SU-DHL-6 (cell line): ENCODE measurements around the gene SCCPDH.

Source experiments
- H2AFZ ChIP-seq: fragments of 200-600 bp; sonication (generic); 2 replicates; pipeline ENCODE4 v1.6.1; 2014; ENCODE audit warnings: low read depth, mild to moderate bottlenecking, moderate library complexity, mixed read lengths, antibody characterized with exemption, low read length; ENCODE audit not compliant: severe bottlenecking
- H3F3A ChIP-seq: fragments of 200-600 bp; shearing (Covaris generic); 2 replicates; pipeline ENCODE4 v1.6.0; 2016; ENCODE audit warnings: antibody characterized with exemption, mild to moderate bottlenecking; ENCODE audit not compliant: insufficient read depth
- H3K27ac ChIP-seq: fragments of 200-600 bp; sonication (generic); 2 replicates; pipeline ENCODE4 v1.5.1; 2016; ENCODE audit warnings: low read depth, mild to moderate bottlenecking, low read length, moderate library complexity, mixed read lengths
- H3K27me3 ChIP-seq: fragments of 200-600 bp; sonication (generic), shearing (Covaris generic); 2 replicates; pipeline ENCODE4 v1.6.0; 2014; ENCODE audit warnings: mild to moderate bottlenecking, low read length
- H3K36me3 ChIP-seq: fragments of 200-600 bp; sonication (generic); 2 replicates; pipeline ENCODE4 v1.6.1; 2014; ENCODE audit warnings: mild to moderate bottlenecking, low read length, mixed read lengths
- H3K4me2 ChIP-seq: fragments of 300-600, 200-600 bp; shearing (Covaris generic), sonication (generic); 2 replicates; pipeline ENCODE4 v1.6.0; 2014; ENCODE audit warnings: low read length, low read depth, mild to moderate bottlenecking; ENCODE audit not compliant: poor library complexity, severe bottlenecking
- H3K4me3 ChIP-seq: fragments of 200-600 bp; sonication (generic); 2 replicates; pipeline ENCODE4 v1.5.1; 2014; ENCODE audit warnings: antibody characterized with exemption, low read length, mild to moderate bottlenecking, mixed read lengths; ENCODE audit not compliant: insufficient read depth, poor library complexity, severe bottlenecking
- H3K79me2 ChIP-seq: fragments of 200-600 bp; sonication (generic); 2 replicates; pipeline ENCODE4 v1.6.1; 2014; ENCODE audit warnings: mild to moderate bottlenecking, low read length, moderate library complexity; ENCODE audit not compliant: insufficient read depth
- H3K9ac ChIP-seq: fragments of 200-600 bp; sonication (generic); 2 replicates; pipeline ENCODE4 v1.7.0; 2014; ENCODE audit warnings: mild to moderate bottlenecking, low read length
- H3K9me2 ChIP-seq: fragments of 200-600 bp; sonication (generic); replicated peaks from 2 replicates; pipeline ENCODE4 v1.6.1; 2014; ENCODE audit warnings: low read length; ENCODE audit not compliant: insufficient read depth
- H3K9me3 ChIP-seq: fragments of 200-600 bp; sonication (generic); 2 replicates; pipeline ENCODE4 v1.6.1; 2014; ENCODE audit warnings: low read length, mixed read lengths; ENCODE audit not compliant: insufficient read depth
- H4K20me1 ChIP-seq: fragments of 200-600 bp; sonication (generic); 2 replicates; pipeline ENCODE4 v1.6.1; 2014; ENCODE audit warnings: low read depth, mild to moderate bottlenecking, antibody characterized with exemption, low read length, moderate library complexity, mixed read lengths
- CTCF ChIP-seq: fragments of 200-600 bp; sonication (generic); IDR thresholded peaks from one replicate; pipeline ENCODE4 v1.5.1; 2017; ENCODE audit warnings: antibody characterized with exemption, mild to moderate bottlenecking, low read length, moderate library complexity; ENCODE audit not compliant: insufficient read depth, poor library complexity, severe bottlenecking
- EZH2phosphoT487 ChIP-seq: fragments of 200-600 bp; sonication (generic), shearing (Covaris generic); conservative IDR thresholded peaks from 2 replicates; pipeline ENCODE4 v1.6.1; 2018; ENCODE audit warnings: mild to moderate bottlenecking, antibody characterized with exemption, low read length, moderate library complexity, mixed read lengths

The SCCPDH gene

GRCh38 chr1:246792603-246793002 is 68.4 kb downstream of the SCCPDH start:
- Histone ChIP-seq H3K4me3 (no peak overlapping the region), H3K9ac (no peak overlapping the region), H3K79me2 (no peaks in the 10 kb centered on the region), H2AFZ (no peak overlapping the region), H3K9me3 (no peaks in the 10 kb centered on the region), H3K27me3 (no peaks in the 10 kb centered on the region), H3K27ac (no peak overlapping the region), H3K36me3 (no peaks in the 10 kb centered on the region), H3K9me2 (no peaks in the 10 kb centered on the region), H4K20me1 (no peaks in the 10 kb centered on the region), H3K4me2 (no peak overlapping the region), H3F3A (no peaks in the 10 kb centered on the region)
- no peak for TF ChIP-seq CTCF
- TF ChIP-seq EZH2phosphoT487, result no peak

- Histone ChIP-seq H3K27ac (no peak overlapping the region), H3K79me2 (no peaks in the 10 kb centered on the region), H3K9ac (no peak overlapping the region), H4K20me1 (no peaks in the 10 kb centered on the region), H3K4me2 (no peak overlapping the region), H3F3A (no peaks in the 10 kb centered on the region), H3K9me2 (no peaks in the 10 kb centered on the region), H3K9me3 (no peaks in the 10 kb centered on the region), H3K36me3 (no peaks in the 10 kb centered on the region), H2AFZ (no peak overlapping the region), H3K27me3 (no peaks in the 10 kb centered on the region), H3K4me3 (no peak overlapping the region)
- TF ChIP-seq EZH2phosphoT487 (no peak), CTCF (no peak)
These were observed 69.2 kb downstream of the SCCPDH start for GRCh38 chr1:246793356-246793896.

GRCh38 chr1:246794048-246794827 is 70.0 kb downstream of the SCCPDH start:
- H3K27me3 ChIP-seq, result no peaks in the 10 kb centered on the region
- no peaks in the 10 kb centered on the region for H3K79me2 ChIP-seq
- TF ChIP-seq EZH2phosphoT487, result no peak
- TF ChIP-seq CTCF, result no peak
- no peaks in the 10 kb centered on the region for H3F3A ChIP-seq
- no peak overlapping the region for H3K4me2 ChIP-seq
- no peaks in the 10 kb centered on the region for H4K20me1 ChIP-seq
- no peaks in the 10 kb centered on the region for H3K9me2 ChIP-seq
- no peak overlapping the region for H3K4me3 ChIP-seq
- no peak overlapping the region for H3K9ac ChIP-seq
- H3K36me3 ChIP-seq, result no peaks in the 10 kb centered on the region
- H3K9me3 ChIP-seq, result no peaks in the 10 kb centered on the region
- no peak overlapping the region for H3K27ac ChIP-seq
- no peak overlapping the region for H2AFZ ChIP-seq
